HEK293 (cell line): ENCODE measurements around the gene ABHD17A.
"Not testable (repeated sequence)": the region's sequence is repeated elsewhere in the genome, so short reads cannot be mapped to it uniquely, and the experiment has no call there.

ENCODE experiments used
- CTCF ChIA-PET: fragments of 350-600 bp; formaldehyde crosslinking; extraction: SDS; loops from one replicate; lab custom pipeline; 2021; ENCODE audit warnings: antibody characterized with exemption; lab: Yijun Ruan, JAX
- POLR2A ChIA-PET: fragments of 300-600 bp; formaldehyde crosslinking; extraction: SDS; loops from one replicate; lab custom pipeline; 2020; ENCODE audit warnings: antibody characterized with exemption, inconsistent platforms; lab: Yijun Ruan, JAX
- H3K27ac ChIP-seq: fragments of 200-500 bp; sonication (Bioruptor generic); 2 replicates; pipeline ENCODE4 v1.5.1; 2014; ENCODE audit warnings: low read depth, low read length, control low read depth, inconsistent platforms; ENCODE audit errors: extremely low read depth
- H3K36me3 ChIP-seq, 2 experiments: fragments of 200-500 bp in 1 of 2; sonication (Bioruptor generic) in 1 of 2; 1 replicate in 1 of 2; 2 replicates in 1 of 2; pipeline ENCODE4 v1.5.1; 2014 to 2017; ENCODE audit warnings: inconsistent platforms in 2 of 2, low read length in 2 of 2; ENCODE audit not compliant: control insufficient read depth in 2 of 2, insufficient read depth in 1 of 2
- H3K4me1 ChIP-seq: fragments of 200-500 bp; sonication (Bioruptor generic); 2 replicates; pipeline ENCODE4 v1.5.1; 2014; ENCODE audit warnings: mild to moderate bottlenecking, low read length, inconsistent platforms; ENCODE audit not compliant: control insufficient read depth, insufficient read depth
- H3K4me3 ChIP-seq: 2 replicates; pipeline ENCODE4 v1.5.1; 2011; ENCODE audit warnings: low read depth, mild to moderate bottlenecking, control low read depth, low read length, moderate library complexity
- H3K9me3 ChIP-seq: fragments of 200-500 bp; sonication (Bioruptor generic); 2 replicates; pipeline ENCODE4 v1.5.1; 2014; ENCODE audit warnings: low read depth, low read length, inconsistent platforms; ENCODE audit not compliant: control insufficient read depth, insufficient read depth
- EGR2 ChIP-seq: fragments of 450-650 bp; formaldehyde crosslinking; IDR thresholded peaks from 2 replicates; pipeline ENCODE4 v1.5.1; 2016; ENCODE audit warnings: low read depth, missing biosample characterization, missing genetic modification characterization
- SALL2 ChIP-seq: fragments of 450-650 bp; formaldehyde crosslinking; IDR thresholded peaks from 2 replicates; pipeline ENCODE4 v1.5.0; 2017; ENCODE audit warnings: missing biosample characterization, mild to moderate bottlenecking, missing genetic modification characterization, borderline replicate concordance
- ZFHX2 ChIP-seq: fragments of 450-650 bp; formaldehyde crosslinking; conservative IDR thresholded peaks from 2 replicates; pipeline ENCODE4 v1.5.1; 2016; ENCODE audit warnings: missing biosample characterization, missing genetic modification characterization
- ZNF138 ChIP-seq: fragments of 450-650 bp; formaldehyde crosslinking; IDR thresholded peaks from 2 replicates; pipeline ENCODE4 v1.5.1; 2016; ENCODE audit warnings: missing biosample characterization, missing genetic modification characterization, borderline replicate concordance
- ZNF600 ChIP-seq: fragments of 450-650 bp; formaldehyde crosslinking; IDR thresholded peaks from 2 replicates; pipeline ENCODE4 v1.5.1; 2016; ENCODE audit warnings: missing biosample characterization, missing genetic modification characterization
- TF ChIP-seq, protein P1 (sequence below): fragments of 450-650 bp; formaldehyde crosslinking; IDR thresholded peaks from 2 replicates; pipeline ENCODE4 v1.5.1; 2016; ENCODE audit warnings: missing biosample characterization, missing genetic modification characterization
- TF ChIP-seq, protein P2 (sequence below): fragments of 450-650 bp; formaldehyde crosslinking; IDR thresholded peaks from 2 replicates; pipeline ENCODE4 v1.5.1; 2017; ENCODE audit warnings: missing biosample characterization, missing genetic modification characterization
- TF ChIP-seq, protein P3 (sequence below): fragments of 450-650 bp; formaldehyde crosslinking; IDR thresholded peaks from 2 replicates; pipeline ENCODE4 v1.5.1; 2016; ENCODE audit warnings: missing biosample characterization, missing genetic modification characterization

ABHD17A gene

DNA sequence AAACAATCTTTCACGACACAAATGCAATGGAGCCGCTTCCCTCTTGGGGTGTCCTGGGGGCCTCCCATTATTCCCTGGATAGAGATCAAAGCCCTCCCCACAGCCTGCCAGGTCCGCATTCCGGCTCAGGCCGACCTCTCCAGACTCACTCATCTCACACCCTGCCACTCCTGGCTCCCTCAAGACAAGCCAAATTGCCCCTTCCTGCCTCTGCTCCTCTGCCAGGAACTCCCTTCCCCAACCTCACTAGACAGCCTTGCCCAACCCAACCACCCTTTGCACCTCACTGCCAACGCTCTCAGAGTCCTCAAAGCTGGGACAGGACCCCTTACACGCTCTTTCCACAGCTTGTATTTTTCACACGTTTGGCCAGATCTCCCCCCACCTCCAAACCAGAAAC, 1.5 kb downstream of the ABHD17A start:
- ChIA-PET POLR2A (interaction anchor here (2.7 kb wide), 1 partner anchor 8 kb away, joined by 22 read pairs; no protein-coding TSS in a partner anchor), CTCF (interaction anchor here (0.7 to 1.1 kb wide), 3 partner anchors 35 to 46 kb away, joined by 3 to 4 read pairs (median 3); no protein-coding TSS in a partner anchor)
- peaks cover 17% of the 10 kb centered on the region for H3K4me1 ChIP-seq
- H3K36me3 ChIP-seq = peaks cover 0 to 17% of the 10 kb centered on the region in 2 experiments; a peak in 1 of 3 replicates
- H3K27ac ChIP-seq = no peak overlapping the region
- TF ChIP-seq, protein P1, sequence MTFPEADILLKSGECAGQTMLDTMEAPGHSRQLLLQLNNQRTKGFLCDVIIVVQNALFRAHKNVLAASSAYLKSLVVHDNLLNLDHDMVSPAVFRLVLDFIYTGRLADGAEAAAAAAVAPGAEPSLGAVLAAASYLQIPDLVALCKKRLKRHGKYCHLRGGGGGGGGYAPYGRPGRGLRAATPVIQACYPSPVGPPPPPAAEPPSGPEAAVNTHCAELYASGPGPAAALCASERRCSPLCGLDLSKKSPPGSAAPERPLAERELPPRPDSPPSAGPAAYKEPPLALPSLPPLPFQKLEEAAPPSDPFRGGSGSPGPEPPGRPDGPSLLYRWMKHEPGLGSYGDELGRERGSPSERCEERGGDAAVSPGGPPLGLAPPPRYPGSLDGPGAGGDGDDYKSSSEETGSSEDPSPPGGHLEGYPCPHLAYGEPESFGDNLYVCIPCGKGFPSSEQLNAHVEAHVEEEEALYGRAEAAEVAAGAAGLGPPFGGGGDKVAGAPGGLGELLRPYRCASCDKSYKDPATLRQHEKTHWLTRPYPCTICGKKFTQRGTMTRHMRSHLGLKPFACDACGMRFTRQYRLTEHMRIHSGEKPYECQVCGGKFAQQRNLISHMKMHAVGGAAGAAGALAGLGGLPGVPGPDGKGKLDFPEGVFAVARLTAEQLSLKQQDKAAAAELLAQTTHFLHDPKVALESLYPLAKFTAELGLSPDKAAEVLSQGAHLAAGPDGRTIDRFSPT (tag by site-specific recombination) = 0 out of 2 replicates have a peak, but pooled peaks have one; percentile 4
- TF ChIP-seq ZNF600 (tag by site-specific recombination) (0 out of 2 replicates have a peak, but pooled peaks have one; percentile 29), ZNF138 (tag by site-specific recombination) (no peak)
- TF ChIP-seq, all 188 proteins: peak for 2
- Histone ChIP-seq H3K4me3 (peak overlapping the region; percentile 65), H3K9me3 (no peaks in the 10 kb centered on the region)

DNA sequence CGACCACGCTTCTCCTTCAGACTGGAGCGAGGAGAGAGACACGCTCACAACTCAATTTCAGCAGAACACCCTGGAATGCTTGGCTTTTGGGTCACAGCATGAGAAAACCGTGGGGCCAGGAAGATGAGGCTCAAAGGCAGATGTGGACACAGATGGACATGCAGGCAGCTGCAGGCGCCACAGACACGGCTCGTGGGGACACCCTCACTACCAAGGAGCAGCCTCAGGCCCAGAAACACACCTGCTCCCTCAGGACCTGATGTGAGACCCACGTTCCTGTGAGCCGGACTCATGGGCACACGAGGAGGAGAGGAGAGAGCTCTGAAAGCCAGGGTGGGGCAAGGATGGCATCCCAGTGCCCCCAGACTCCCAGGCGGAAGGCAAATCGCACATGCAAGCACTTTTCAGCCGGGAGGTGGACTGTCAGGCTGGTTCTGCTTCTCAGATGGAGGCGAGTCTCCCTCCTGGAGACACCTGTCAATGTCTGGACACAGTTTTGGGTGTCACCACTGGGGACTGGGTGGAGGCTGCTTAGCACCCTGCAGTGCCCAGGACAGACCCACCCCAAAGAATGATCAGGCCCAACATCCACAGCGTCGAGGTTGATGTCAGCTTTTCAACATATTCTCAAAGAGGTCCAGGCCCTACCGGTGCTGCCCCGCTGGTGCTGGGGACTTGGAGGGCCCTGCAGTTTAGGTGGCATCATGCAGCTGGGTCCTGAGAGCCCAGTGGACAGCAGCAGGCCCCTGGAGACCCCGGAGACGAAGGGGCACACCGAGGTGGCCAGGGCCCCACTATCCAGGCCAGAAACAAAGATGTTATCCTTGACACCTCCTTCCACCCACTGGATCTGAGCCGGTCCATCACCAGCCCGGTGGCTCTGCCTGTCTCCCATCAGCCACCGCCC, 2.3 kb downstream of the ABHD17A start:
- Histone ChIP-seq H3K36me3 (peaks cover 0 to 17% of the 10 kb centered on the region in 2 experiments; a peak in 1 of 3 replicates), H3K4me1 (peaks cover 17% of the 10 kb centered on the region), H3K9me3 (no peaks in the 10 kb centered on the region), H3K27ac (0 out of 2 replicates have a peak overlapping the region, but pooled peaks have one; percentile 24), H3K4me3 (no peak overlapping the region)
- POLR2A ChIA-PET = no interaction called here
- TF ChIP-seq, protein P2, sequence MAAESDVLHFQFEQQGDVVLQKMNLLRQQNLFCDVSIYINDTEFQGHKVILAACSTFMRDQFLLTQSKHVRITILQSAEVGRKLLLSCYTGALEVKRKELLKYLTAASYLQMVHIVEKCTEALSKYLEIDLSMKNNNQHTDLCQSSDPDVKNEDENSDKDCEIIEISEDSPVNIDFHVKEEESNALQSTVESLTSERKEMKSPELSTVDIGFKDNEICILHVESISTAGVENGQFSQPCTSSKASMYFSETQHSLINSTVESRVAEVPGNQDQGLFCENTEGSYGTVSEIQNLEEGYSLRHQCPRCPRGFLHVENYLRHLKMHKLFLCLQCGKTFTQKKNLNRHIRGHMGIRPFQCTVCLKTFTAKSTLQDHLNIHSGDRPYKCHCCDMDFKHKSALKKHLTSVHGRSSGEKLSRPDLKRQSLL (tag by site-specific recombination) = 0 out of 2 replicates have a peak, but pooled peaks have one; percentile 22
- TF ChIP-seq, protein P3, sequence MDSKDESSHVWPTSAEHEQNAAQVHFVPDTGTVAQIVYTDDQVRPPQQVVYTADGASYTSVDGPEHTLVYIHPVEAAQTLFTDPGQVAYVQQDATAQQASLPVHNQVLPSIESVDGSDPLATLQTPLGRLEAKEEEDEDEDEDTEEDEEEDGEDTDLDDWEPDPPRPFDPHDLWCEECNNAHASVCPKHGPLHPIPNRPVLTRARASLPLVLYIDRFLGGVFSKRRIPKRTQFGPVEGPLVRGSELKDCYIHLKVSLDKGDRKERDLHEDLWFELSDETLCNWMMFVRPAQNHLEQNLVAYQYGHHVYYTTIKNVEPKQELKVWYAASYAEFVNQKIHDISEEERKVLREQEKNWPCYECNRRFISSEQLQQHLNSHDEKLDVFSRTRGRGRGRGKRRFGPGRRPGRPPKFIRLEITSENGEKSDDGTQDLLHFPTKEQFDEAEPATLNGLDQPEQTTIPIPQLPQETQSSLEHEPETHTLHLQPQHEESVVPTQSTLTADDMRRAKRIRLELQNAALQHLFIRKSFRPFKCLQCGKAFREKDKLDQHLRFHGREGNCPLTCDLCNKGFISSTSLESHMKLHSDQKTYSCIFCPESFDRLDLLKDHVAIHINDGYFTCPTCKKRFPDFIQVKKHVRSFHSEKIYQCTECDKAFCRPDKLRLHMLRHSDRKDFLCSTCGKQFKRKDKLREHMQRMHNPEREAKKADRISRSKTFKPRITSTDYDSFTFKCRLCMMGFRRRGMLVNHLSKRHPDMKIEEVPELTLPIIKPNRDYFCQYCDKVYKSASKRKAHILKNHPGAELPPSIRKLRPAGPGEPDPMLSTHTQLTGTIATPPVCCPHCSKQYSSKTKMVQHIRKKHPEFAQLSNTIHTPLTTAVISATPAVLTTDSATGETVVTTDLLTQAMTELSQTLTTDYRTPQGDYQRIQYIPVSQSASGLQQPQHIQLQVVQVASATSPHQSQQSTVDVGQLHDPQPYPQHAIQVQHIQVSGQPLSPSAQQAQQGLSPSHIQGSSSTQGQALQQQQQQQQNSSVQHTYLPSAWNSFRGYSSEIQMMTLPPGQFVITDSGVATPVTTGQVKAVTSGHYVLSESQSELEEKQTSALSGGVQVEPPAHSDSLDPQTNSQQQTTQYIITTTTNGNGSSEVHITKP (tag by site-specific recombination) = no peak
- CTCF ChIA-PET = interaction anchor here (0.7 to 1.1 kb wide), 3 partner anchors 34 to 47 kb away, joined by 3 to 4 read pairs (median 3); no protein-coding TSS in a partner anchor

DNA sequence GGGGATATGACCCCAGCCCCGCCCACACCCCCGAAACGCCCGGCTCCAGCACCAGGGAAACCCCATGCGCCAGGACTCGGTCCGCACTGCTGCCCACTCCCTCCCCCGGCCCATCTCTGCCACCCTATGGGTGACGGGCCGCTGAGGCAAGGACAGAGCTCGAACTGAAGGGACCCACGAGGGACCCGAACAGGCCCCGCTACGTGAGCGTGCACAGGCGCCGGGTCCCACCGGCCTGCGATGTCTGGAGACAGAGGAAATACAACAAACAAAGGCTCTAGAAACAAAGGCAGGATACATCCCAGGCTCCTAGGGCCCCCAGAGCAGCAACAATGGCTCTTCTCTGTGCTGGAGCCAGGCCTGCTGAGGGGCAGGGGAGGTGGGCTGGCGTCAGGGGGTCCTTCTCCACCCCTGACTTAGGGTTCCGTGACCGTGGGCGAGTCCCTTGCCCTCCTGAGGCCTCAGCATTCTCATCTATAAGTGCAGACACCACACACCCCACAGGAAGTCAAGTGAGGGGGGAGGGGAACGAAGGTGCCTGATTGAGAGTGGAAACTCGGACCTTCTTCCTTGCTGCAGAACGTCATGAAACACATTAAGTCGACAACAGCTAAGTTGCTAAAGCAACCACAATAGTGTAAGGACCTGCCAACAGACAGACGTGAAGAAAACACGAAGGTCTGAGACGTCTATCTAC, 3.1 kb downstream of the ABHD17A start:
- CTCF ChIA-PET = no interaction called here
- Histone ChIP-seq H3K9me3 (no peaks in the 10 kb centered on the region), H3K36me3 (peaks cover 0 to 17% of the 10 kb centered on the region in 2 experiments; a peak in 1 of 3 replicates), H3K4me1 (peaks cover 17% of the 10 kb centered on the region), H3K27ac (0 out of 2 replicates have a peak overlapping the region, but pooled peaks have one; percentile 24), H3K4me3 (no peak overlapping the region)
- TF ChIP-seq SALL2 (tag by site-specific recombination) (no peak), EGR2 (0 out of 2 replicates have a peak, but pooled peaks have one; percentile 11), ZNF600 (tag by site-specific recombination) (peak; percentile 20), ZFHX2 (peak; percentile 41; the same call in 1 of the 2 replicates)
- POLR2A ChIA-PET = no interaction called here

DNA sequence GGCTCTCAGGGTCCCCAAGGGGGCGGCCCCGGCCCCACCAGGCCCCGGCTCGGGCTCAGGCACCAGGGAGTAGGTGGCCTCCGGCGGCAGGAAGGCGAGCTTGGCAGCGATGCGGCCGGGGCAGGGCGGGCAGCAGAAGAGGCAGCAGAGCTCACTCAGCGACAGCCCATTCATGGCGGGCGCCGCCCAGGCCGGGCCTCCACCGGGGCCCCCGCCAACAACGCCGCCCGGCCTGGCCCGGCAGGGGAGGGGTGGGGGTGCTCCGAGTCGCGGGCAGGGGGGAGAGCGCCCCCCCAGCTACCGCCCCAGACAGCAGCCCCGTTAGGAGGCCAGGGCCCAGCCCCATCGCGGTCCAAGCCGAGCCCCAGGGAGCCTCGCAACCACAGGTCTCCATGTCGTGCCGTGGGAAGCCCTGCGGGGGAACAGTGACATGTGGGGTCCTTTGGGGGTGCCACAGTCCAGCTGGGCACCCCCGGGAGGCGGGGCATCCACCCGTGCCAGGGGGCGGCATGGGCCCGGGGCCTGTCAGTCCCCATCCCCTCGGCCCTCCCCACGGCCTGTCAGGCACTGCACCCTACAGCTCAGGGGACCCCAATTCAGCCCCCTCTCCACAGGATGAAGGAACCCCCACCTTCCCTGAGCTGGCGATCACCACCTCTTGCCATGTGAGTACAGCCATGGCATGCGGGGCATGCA, 3.8 kb downstream of the ABHD17A start:
- CTCF ChIA-PET, H3K9me3 ChIP-seq, H3K27ac ChIP-seq, H3K4me3 ChIP-seq, POLR2A ChIA-PET: not testable (repeated sequence)
- peaks cover 17% of the 10 kb centered on the region for H3K4me1 ChIP-seq
- H3K36me3 ChIP-seq = peaks cover 0 to 17% of the 10 kb centered on the region in 2 experiments; a peak in 1 of 3 replicates
